Astrocyte (in vitro differentiated cells and primary cell): Measurements from ENCODE around the gene INPP5A.

Experiments
- CTCF ChIP-seq: IDR thresholded peaks from 2 replicates; pipeline ENCODE4 v1.5.1; 2011; ENCODE audit warnings: low read depth, mild to moderate bottlenecking, inconsistent platforms, low read length, moderate library complexity; ENCODE audit not compliant: insufficient read depth
- EZH2 ChIP-seq: IDR thresholded peaks from 2 replicates; pipeline ENCODE4 v1.6.1; 2012; ENCODE audit warnings: mild to moderate bottlenecking, low read length, inconsistent platforms; ENCODE audit not compliant: insufficient read depth

- TF ChIP-seq CTCF, result no peak
- no peak for TF ChIP-seq EZH2
Observed at GRCh38 chr10:132780356-132780755, 242.8 kb downstream of the INPP5A start.
